PC-9 (cell line): ENCODE measurements around the gene PCDHGA3.

Experiments
- EZH2 ChIP-seq: fragments of 200-600 bp; sonication (generic); IDR thresholded peaks from 2 replicates; pipeline ENCODE4 v1.8.0; 2017; ENCODE audit warnings: antibody characterized with exemption, low read depth
- TF ChIP-seq, protein P1 (sequence below): fragments of 200-600 bp; sonication (generic); conservative IDR thresholded peaks from 2 replicates; pipeline ENCODE4 v1.6.1; 2017; ENCODE audit warnings: mixed run types, antibody characterized with exemption, mild to moderate bottlenecking, moderate library complexity

DNA sequence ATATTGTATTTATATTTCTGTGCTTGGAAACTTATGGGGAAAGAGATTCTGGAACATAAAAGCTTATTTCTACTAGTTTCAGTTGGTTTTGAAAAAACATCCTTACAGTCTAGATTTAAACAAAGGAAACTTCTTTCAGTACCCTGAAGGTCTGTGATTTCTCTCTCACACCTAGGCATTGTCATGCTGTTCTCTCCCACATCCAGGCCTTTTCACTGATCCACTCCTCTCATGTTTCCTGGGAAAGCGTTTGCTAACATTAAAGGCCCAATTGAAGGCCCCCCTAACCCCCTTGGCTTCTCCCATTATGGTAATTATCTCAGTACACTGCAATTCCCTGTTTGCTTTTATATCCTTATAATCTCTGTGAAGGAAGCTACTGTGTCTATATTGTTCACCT is 856 bp upstream of the PCDHGA3 start:
- TF ChIP-seq, protein P1, sequence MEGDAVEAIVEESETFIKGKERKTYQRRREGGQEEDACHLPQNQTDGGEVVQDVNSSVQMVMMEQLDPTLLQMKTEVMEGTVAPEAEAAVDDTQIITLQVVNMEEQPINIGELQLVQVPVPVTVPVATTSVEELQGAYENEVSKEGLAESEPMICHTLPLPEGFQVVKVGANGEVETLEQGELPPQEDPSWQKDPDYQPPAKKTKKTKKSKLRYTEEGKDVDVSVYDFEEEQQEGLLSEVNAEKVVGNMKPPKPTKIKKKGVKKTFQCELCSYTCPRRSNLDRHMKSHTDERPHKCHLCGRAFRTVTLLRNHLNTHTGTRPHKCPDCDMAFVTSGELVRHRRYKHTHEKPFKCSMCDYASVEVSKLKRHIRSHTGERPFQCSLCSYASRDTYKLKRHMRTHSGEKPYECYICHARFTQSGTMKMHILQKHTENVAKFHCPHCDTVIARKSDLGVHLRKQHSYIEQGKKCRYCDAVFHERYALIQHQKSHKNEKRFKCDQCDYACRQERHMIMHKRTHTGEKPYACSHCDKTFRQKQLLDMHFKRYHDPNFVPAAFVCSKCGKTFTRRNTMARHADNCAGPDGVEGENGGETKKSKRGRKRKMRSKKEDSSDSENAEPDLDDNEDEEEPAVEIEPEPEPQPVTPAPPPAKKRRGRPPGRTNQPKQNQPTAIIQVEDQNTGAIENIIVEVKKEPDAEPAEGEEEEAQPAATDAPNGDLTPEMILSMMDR = no peak
- TF ChIP-seq EZH2 = no peak
